ENCODE data around the gene TMEM62.

DNA sequence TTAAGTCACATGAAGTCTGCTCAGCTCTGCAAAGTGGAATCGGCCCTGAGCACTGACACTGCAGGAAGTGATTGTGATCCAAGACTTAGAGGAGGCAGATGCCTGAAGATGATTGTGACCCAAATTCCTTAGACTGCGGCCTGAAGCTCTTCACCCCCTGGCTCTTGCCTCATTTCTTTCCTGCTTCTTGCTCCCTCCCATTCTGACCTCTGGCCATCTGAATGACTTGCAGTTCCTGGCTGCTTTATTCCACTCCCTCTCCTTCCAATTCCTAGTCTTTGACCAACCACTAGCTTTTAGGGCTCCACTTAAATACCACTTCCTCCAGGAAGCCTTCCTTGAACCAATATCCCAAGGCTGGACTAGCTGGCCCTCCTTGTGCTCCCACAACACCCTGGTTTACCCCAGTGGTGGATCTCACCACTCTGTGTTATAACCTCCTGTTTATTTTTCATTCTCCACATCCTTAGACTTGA lies 97.3 kb downstream of the TMEM62 start:
- TF ChIP-seq, protein P1, sequence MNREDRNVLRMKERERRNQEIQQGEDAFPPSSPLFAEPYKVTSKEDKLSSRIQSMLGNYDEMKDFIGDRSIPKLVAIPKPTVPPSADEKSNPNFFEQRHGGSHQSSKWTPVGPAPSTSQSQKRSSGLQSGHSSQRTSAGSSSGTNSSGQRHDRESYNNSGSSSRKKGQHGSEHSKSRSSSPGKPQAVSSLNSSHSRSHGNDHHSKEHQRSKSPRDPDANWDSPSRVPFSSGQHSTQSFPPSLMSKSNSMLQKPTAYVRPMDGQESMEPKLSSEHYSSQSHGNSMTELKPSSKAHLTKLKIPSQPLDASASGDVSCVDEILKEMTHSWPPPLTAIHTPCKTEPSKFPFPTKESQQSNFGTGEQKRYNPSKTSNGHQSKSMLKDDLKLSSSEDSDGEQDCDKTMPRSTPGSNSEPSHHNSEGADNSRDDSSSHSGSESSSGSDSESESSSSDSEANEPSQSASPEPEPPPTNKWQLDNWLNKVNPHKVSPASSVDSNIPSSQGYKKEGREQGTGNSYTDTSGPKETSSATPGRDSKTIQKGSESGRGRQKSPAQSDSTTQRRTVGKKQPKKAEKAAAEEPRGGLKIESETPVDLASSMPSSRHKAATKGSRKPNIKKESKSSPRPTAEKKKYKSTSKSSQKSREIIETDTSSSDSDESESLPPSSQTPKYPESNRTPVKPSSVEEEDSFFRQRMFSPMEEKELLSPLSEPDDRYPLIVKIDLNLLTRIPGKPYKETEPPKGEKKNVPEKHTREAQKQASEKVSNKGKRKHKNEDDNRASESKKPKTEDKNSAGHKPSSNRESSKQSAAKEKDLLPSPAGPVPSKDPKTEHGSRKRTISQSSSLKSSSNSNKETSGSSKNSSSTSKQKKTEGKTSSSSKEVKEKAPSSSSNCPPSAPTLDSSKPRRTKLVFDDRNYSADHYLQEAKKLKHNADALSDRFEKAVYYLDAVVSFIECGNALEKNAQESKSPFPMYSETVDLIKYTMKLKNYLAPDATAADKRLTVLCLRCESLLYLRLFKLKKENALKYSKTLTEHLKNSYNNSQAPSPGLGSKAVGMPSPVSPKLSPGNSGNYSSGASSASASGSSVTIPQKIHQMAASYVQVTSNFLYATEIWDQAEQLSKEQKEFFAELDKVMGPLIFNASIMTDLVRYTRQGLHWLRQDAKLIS (CRISPR knock-in tag; IDR thresholded peaks at IDR 0.05): no peak; the same call in 1 of the 2 replicates
- TF ChIP-seq FIP1L1 (IDR thresholded peaks at IDR 0.05; ENCODE audit: low read depth, low read length, poor library complexity, severe bottlenecking) (no peak), TAF1 (IDR thresholded peaks at IDR 0.05; ENCODE audit: control insufficient read depth, extremely low read depth, insufficient read depth, low read length, severe bottlenecking) (no peak), ZFP30 (CRISPR knock-in tag; IDR thresholded peaks at IDR 0.05; ENCODE audit: borderline replicate concordance) (no peak), PHB2 (IDR thresholded peaks at IDR 0.05; ENCODE audit: low read depth) (no peak), CBX2 (IDR thresholded peaks at IDR 0.05; ENCODE audit: insufficient read depth, low read length, poor library complexity, severe bottlenecking) (no peak)
- TF ChIP-seq, protein P2, sequence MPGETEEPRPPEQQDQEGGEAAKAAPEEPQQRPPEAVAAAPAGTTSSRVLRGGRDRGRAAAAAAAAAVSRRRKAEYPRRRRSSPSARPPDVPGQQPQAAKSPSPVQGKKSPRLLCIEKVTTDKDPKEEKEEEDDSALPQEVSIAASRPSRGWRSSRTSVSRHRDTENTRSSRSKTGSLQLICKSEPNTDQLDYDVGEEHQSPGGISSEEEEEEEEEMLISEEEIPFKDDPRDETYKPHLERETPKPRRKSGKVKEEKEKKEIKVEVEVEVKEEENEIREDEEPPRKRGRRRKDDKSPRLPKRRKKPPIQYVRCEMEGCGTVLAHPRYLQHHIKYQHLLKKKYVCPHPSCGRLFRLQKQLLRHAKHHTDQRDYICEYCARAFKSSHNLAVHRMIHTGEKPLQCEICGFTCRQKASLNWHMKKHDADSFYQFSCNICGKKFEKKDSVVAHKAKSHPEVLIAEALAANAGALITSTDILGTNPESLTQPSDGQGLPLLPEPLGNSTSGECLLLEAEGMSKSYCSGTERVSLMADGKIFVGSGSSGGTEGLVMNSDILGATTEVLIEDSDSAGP (CRISPR knock-in tag; IDR thresholded peaks at IDR 0.05): no peak
- TF ChIP-seq, protein P3, sequence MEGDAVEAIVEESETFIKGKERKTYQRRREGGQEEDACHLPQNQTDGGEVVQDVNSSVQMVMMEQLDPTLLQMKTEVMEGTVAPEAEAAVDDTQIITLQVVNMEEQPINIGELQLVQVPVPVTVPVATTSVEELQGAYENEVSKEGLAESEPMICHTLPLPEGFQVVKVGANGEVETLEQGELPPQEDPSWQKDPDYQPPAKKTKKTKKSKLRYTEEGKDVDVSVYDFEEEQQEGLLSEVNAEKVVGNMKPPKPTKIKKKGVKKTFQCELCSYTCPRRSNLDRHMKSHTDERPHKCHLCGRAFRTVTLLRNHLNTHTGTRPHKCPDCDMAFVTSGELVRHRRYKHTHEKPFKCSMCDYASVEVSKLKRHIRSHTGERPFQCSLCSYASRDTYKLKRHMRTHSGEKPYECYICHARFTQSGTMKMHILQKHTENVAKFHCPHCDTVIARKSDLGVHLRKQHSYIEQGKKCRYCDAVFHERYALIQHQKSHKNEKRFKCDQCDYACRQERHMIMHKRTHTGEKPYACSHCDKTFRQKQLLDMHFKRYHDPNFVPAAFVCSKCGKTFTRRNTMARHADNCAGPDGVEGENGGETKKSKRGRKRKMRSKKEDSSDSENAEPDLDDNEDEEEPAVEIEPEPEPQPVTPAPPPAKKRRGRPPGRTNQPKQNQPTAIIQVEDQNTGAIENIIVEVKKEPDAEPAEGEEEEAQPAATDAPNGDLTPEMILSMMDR (IDR thresholded peaks at IDR 0.05 in 2 of 3, conservative IDR thresholded peaks at IDR 0.05 in 1 of 3; ENCODE audit: insufficient read depth in 2 of 3, low read depth in 1 of 3, low read length in 3 of 3): no peak
- TF ChIP-seq, protein P4, sequence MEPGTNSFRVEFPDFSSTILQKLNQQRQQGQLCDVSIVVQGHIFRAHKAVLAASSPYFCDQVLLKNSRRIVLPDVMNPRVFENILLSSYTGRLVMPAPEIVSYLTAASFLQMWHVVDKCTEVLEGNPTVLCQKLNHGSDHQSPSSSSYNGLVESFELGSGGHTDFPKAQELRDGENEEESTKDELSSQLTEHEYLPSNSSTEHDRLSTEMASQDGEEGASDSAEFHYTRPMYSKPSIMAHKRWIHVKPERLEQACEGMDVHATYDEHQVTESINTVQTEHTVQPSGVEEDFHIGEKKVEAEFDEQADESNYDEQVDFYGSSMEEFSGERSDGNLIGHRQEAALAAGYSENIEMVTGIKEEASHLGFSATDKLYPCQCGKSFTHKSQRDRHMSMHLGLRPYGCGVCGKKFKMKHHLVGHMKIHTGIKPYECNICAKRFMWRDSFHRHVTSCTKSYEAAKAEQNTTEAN (CRISPR knock-in tag; IDR thresholded peaks at IDR 0.05): no peak
- TF ChIP-seq, protein P5, sequence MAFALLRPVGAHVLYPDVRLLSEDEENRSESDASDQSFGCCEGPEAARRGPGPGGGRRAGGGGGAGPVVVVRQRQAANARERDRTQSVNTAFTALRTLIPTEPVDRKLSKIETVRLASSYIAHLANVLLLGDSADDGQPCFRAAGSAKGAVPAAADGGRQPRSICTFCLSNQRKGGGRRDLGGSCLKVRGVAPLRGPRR (CRISPR knock-in tag; IDR thresholded peaks at IDR 0.05): no peak

All from K562 (cell line).